Stomach (tissue), 4 donors: Measurements from ENCODE around the gene GNAI3.

Experiments
- CTCF ChIP-seq, 7 experiments: fragments of 450-650 bp in 4 of 7; fragments of 200-600 bp in 3 of 7; sonication (generic) in 3 of 7; IDR thresholded peaks; one replicate each; pipeline ENCODE4 v1.5.1; 2016 to 2019; ENCODE audit warnings: antibody characterized with exemption in 7 of 7, control low read depth in 2 of 7, mild to moderate bottlenecking in 1 of 7
- EP300 ChIP-seq: sonication (generic); formaldehyde crosslinking; IDR thresholded peaks from one replicate; pipeline ENCODE4 v1.6.1; 2017; ENCODE audit warnings: antibody characterized with exemption
- POLR2A ChIP-seq, 4 donors: fragments of 450-650 bp; IDR thresholded peaks; one replicate each; pipeline ENCODE4 v1.6.1; 2016; ENCODE audit warnings: antibody characterized with exemption in 4 of 4, control low read depth in 2 of 4, mild to moderate bottlenecking in 1 of 4, moderate library complexity in 1 of 4
- POLR2AphosphoS5 ChIP-seq, 3 donors: sonication (generic); formaldehyde crosslinking; IDR thresholded peaks; one replicate each; pipeline ENCODE4 v1.6.1; 2016; ENCODE audit warnings: antibody characterized with exemption in 3 of 3

DNA sequence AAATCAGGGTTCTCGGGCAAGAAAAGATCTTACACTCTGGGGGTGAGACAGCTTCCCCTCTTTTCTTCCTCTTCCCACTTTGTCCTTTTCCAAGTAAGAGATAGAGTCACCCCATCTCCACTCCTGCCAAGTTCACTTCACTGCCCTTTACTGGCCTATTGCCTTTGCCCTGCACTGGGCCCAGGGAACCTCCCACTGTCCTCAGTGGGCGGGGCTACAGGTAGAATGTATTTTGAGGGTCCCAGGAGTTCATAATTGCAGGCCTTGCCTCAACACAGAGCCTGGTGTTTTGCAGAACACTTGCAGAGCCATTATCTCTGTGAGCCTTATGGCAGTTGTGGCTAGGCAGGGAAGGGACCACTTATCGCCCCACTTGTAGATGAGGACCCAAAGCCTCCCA, 74.5 kb downstream of the GNAI3 start:
- TF ChIP-seq CTCF (IDR thresholded peaks at IDR 0.05) (no peak), POLR2AphosphoS5 (IDR thresholded peaks at IDR 0.05) (no peak), POLR2A (IDR thresholded peaks at IDR 0.05) (no peak), EP300 (no peak)
